ENCODE results near the gene SIVA1.

Gene SIVA1

GRCh38 chr14:104795781-104796686 lies 43.1 kb downstream of the SIVA1 start:
- no peak for TF ChIP-seq CTCF (conservative IDR thresholded peaks at IDR 0.05)
- H3K27ac ChIP-seq = peak overlapping the region; percentile 89

GRCh38 chr14:104796687-104797081 lies 43.7 kb downstream of the SIVA1 start:
- peak overlapping the region; percentile 89; the same call in 1 of the 2 replicates for H3K27ac ChIP-seq
- no peak for TF ChIP-seq CTCF (conservative IDR thresholded peaks at IDR 0.05)

- no peak overlapping the region for H3K27ac ChIP-seq
- TF ChIP-seq CTCF (conservative IDR thresholded peaks at IDR 0.05) = no peak
Measured at GRCh38 chr14:104797115-104798044, 44.4 kb downstream of the SIVA1 start.

- no peak for TF ChIP-seq CTCF (conservative IDR thresholded peaks at IDR 0.05)
- peak overlapping the region; percentile 96; the same call in 1 of the 2 replicates for H3K27ac ChIP-seq
Measured at GRCh38 chr14:104798300-104799243, 45.6 kb downstream of the SIVA1 start.

- peak overlapping the region; percentile 96 for H3K27ac ChIP-seq
- TF ChIP-seq CTCF (conservative IDR thresholded peaks at IDR 0.05) = no peak
Measured at GRCh38 chr14:104799244-104800014, 46.5 kb downstream of the SIVA1 start.

GRCh38 chr14:104800015-104800770 lies 47.2 kb downstream of the SIVA1 start:
- peak overlapping the region; percentile 96 for H3K27ac ChIP-seq
- TF ChIP-seq CTCF (conservative IDR thresholded peaks at IDR 0.05) = peak; percentile 41
